HT-29 (cell line): ENCODE measurements around the gene SYTL3. TPM values are rescaled to one million over a fixed set of nuclear protein-coding genes. Genes with fewer than 3 reads are reported as not detected.

Source experiments
- DNase-seq: peaks from one replicate; pipeline ENCODE4 v3.0.0-alpha.2; 2015; ENCODE audit warnings: low spot score
- total RNA-seq: library from RNA; depleted of rRNA; stranded (reverse); fragments of >200 nt; shearing (Covaris generic); gene quantifications from 2 replicates; pipeline ENCODE4 v1.2.3, GENCODE V29; 2014

The SYTL3 gene
- total RNA-seq, 1 experiment from 2014 or later = 0.41 TPM

DNA sequence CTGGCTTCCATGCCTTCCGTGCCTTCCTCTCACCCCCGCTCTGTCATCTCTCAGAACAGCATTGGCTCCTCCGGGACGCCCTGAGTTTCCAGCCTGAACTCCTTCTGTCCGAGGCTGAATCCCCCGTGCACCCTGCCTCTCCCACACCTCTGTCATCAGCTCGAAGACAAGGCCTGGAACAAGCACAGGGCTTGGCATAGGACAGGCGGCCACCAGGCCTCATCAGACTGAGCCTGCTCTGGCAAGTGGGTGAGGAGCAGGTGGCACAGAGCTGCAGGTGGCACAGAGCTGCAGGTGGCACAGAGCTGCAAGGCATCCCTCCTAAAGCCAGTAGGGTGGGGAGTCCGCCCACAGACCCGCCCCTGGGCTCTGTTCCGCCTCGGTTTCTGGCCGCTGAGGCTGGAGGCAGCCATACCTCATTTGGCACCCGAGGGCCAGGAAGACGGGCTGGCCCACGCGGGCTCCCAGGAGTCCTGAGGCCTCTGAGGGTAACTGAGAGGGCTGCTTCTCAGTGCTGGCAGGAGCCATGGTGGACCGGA lies 109.2 kb downstream of the SYTL3 start:
- no peak for DNase-seq

- DNase-seq = no peak
Observed at GRCh38 chr6:158759966-158760617, 110.2 kb downstream of the SYTL3 start.

DNA sequence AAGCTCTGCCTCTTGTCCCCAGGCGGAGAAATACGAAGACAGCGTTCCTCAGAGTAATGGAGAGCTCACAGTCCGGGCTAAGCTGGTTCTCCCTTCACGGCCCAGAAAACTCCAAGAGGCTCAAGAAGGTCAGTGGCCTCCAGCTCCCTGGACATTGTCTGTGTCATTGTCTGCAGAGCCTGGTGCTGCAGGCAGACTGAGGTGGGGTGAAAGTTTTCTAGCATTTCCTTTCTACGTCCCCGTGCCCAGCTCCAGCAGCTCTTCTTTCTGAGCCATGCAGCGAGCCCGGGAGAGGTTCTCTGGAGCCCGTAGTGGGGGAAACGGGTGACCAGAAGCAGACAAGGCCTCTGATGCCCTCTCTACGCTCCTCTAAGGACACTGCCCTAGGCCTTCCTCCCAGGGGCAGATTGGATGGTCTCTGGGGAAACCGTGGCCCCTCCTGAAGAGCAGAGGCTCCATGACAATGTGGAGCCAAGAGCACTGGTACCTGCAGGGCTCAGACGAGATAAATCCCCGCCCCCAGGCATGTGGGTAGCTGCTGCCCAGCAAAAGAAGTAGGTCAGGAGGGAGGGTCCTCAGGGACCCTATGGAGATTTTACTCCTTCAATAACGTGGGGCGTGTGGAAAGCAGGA lies 110.9 kb downstream of the SYTL3 start:
- no peak for DNase-seq

DNA sequence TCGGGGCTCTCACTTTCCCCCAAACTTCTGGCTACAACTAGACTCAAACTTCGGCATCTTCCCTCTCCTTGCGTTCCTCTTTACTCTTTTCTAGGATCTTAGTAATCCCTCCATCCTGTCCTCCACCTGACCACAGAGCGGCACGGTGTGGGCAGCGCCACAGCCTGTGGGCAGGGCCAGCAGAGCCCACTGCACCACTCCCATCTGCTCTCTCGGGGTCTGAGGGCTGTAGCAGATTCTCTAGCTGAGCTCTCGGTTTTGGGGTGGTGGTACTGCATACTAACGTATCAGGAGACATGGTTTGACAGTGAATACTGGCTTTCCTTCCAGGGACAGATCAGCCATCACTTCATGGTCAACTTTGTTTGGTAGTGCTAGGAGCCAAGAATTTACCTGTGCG lies 111.9 kb downstream of the SYTL3 start:
- no peak for DNase-seq

GRCh38 chr6:158762787-158763433 lies 113.1 kb downstream of the SYTL3 start:
- no peak for DNase-seq

GRCh38 chr6:158763434-158764182 lies 113.8 kb downstream of the SYTL3 start:
- no peak for DNase-seq

- no peak for DNase-seq
Observed at GRCh38 chr6:158764183-158764849, 114.5 kb downstream of the SYTL3 start.

DNA sequence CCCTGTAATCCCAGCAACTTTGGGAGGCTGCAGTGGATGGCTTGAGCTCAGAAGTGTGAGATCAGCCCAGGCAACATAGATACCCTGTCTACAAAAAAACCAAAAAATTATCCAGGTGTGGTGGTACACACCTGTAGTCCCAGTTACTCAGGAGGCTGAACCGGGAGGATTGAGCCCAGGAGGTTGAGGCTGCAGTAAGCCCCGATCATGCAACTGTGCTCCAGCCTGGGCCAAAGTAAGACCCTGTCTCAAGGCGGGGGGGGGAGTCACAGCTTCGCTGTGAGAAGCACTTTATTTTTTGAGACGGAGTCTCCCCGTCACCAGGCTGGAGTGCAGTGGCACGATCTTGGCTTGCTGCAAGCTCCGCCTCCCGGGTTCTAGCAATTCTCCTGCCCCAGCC lies 115.1 kb downstream of the SYTL3 start:
- no peak for DNase-seq

DNA sequence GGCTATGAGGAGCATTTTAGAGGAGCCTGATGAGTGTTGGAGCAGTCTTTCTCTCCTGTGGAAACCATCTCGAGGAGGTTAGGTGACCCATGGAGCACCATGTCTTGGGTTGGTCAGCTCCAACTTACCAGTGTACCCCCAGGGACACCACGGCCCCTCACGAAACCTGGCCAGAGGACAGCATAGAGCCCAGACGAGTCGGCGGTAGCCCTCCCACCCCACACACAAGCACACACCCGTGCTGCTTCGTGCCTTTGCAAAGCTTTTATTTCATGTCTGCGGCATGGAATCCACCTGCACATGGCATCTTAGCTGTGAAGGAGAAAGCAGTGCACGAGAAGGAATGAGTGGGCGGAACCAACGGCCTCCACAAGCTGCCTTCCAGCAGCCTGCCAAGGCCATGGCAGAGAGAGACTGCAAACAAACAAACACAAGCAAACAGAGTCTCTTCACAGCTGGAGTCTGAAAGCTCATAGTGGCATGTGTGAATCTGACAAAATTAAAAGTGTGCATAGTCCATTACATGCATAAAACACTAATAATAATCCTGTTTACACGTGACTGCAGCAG lies 115.7 kb downstream of the SYTL3 start:
- DNase-seq = no peak

DNA sequence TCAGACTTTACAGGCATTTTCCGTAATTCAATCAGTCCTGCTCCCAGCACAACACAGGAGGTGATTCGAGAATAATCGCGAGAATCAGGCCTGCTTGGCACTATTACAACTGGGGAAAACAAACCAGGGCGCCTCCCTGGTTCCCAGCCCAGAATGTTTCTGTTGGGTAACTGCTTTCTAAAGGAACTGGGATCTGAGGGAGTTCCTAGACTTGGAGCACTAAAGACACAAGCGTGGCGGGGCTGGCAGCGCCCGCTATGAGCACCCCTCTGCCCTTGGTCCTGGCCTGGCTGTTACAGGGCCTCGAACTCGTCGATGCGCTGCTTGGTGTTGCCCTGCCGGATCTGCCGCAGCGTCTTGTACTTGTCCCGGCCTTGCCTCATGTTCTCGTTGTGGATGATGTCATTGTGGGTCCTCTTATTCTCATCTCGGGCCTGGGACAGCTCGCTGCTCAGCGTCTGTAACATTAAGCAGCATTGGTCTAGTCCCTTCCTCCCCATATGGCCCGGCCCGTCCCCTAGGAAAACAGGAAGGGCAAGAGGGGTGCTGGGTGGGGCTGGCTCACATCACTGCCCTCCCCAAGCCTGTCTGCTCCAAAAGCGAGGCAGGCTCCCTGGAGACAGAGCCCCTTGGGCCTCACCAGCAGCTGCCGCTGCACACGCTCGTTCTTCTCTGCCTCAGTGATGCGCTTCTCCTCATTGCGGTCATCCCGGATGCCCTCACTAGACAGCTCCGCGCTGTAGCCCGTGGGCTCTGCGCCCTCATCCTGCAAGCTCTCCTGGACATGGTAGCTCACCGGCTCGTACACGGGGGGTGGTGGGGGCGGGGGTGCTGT lies 117.0 kb downstream of the SYTL3 start:
- DNase-seq = no peak

GRCh38 chr6:158767709-158768108 lies 117.9 kb downstream of the SYTL3 start:
- DNase-seq = no peak

- no peak for DNase-seq
Observed at GRCh38 chr6:158768436-158768835, 118.6 kb downstream of the SYTL3 start.

DNA sequence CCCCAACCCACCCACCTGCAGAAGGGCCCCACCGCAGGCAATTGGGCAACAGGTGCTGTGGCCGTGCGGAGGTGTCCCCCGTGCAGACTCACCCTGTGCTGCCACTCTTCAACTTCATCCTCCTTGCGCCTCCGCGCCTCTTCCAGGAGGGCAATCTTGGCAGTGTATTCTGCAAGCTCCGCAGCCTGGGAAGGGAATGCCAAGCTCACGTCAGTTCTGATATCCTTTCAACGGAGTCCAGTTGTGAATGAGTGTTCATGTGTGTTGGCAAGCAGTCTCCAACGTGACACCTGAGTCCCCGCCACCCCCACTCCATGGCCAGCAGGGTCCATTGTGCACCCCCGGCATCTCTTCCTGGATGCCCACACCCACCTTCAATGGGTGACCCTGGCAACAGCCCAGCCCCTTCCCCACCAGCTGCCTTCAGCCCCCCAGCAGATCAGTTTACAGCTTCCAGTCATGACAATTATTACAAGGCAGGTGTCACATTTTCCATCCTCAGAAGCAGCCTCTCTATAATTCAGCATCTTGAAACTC lies 119.4 kb downstream of the SYTL3 start:
- DNase-seq = no peak

- no peak for DNase-seq
Observed at GRCh38 chr6:158769771-158770432, 120.0 kb downstream of the SYTL3 start.

- DNase-seq = no peak
Observed at GRCh38 chr6:158770533-158771330, 120.9 kb downstream of the SYTL3 start.

DNA sequence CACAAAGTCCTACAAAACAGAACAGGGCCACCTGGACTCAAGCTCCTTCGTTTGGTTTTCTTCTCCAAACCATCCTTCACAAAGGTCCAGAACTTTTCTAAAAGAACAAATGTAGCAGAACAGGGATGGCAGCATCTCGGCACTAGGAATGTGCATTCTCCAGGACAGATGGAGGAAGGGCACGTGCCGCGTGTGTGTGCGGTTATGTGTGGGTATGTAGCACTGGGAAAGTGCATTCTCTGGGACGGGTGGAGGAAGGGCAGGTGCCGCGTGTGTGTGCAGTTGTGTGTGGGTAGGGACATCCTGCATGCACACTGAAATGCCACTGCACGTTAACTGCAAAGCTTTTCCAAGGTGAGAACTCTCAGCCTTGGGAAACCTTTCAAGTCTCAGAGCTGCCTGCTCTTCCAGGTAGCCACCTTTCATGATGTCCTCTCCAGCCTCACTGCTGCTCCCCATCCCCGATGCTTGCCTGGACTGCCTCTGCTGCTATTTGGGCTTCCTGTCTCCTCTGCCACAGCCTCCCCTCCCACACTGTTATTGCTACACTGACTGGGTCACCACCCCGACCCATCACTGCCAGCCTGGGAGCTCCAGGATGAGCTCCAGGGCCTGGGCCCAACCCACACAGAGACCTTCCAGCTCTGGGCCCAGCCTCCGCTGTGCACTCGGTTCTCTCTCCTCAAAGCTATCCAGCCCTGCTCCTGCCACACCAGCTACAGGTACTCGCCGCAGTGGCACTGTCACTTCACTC lies 121.7 kb downstream of the SYTL3 start:
- no peak for DNase-seq

GRCh38 chr6:158772172-158772571 lies 122.3 kb downstream of the SYTL3 start:
- no peak for DNase-seq

DNA sequence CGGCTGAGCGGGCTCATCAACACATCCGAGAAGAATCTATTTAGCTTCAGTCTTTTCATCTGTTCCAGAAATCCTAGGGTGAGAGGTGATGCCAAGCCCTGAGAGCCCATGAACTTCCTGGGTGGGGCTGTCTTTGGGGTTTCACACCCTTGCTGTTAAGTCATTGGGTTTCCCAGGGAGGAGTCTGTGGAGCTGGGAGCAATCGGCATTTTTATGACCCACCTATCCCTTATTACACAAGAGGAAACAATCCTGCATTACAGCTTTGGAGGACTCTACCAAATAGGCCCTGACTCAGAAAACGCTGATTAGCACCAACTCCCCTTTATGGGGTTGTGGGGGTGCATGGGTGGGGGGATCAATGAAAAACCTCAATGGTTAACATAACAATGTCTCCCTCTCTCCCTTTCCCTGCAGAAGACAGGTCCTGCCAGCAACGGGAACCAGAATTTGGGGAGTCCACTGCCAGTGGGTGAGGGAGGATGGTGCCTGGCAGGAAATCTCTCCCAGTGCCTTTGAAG lies 123.1 kb downstream of the SYTL3 start:
- DNase-seq = peak; percentile 88
